Esophagus muscularis mucosa (tissue), 3 donors: ENCODE measurements around the gene USP34.
"Not testable (repeated sequence)": the region's sequence is repeated elsewhere in the genome, so short reads cannot be mapped to it uniquely, and the experiment has no call there.

Experiments used
- EP300 ChIP-seq: sonication (generic); formaldehyde crosslinking; IDR thresholded peaks from one replicate; pipeline ENCODE4 v1.6.1; 2017; ENCODE audit warnings: antibody characterized with exemption
- TF ChIP-seq, protein P1 (sequence below), 3 experiments: fragments of 200-600 bp in 2 of 3; fragments of 450-650 bp in 1 of 3; sonication (generic) in 2 of 3; IDR thresholded peaks; one replicate each; pipeline ENCODE4 v1.5.1; 2017 to 2019; ENCODE audit warnings: antibody characterized with exemption in 3 of 3, mild to moderate bottlenecking in 2 of 3, moderate library complexity in 1 of 3

DNA sequence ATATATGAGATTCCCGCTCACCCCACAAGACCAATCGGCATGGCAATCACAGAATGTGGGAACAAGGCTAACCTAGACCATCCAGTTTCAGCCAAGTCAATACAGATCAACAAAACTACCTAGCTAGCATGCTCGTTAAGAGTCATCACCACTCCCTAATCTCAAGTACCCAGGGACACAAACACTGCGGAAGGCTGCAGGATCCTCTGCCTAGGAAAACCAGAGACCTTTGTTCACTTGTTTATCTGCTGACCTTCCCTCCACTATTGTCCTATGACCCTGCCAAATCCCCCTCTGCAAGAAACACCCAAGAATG is 90.0 kb downstream of the USP34 start:
- TF ChIP-seq, protein P1, sequence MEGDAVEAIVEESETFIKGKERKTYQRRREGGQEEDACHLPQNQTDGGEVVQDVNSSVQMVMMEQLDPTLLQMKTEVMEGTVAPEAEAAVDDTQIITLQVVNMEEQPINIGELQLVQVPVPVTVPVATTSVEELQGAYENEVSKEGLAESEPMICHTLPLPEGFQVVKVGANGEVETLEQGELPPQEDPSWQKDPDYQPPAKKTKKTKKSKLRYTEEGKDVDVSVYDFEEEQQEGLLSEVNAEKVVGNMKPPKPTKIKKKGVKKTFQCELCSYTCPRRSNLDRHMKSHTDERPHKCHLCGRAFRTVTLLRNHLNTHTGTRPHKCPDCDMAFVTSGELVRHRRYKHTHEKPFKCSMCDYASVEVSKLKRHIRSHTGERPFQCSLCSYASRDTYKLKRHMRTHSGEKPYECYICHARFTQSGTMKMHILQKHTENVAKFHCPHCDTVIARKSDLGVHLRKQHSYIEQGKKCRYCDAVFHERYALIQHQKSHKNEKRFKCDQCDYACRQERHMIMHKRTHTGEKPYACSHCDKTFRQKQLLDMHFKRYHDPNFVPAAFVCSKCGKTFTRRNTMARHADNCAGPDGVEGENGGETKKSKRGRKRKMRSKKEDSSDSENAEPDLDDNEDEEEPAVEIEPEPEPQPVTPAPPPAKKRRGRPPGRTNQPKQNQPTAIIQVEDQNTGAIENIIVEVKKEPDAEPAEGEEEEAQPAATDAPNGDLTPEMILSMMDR (IDR thresholded peaks at IDR 0.05) = not testable (repeated sequence)
- TF ChIP-seq EP300 = not testable (repeated sequence)
